Right hindlimb (tissue), 1 donor: ENCODE data around the gene TMEM115.

Experiments used
- DNase-seq: peaks from one replicate; pipeline ENCODE4 v3.0.0-alpha.2; 2018

The TMEM115 gene

GRCh38 chr3:50350527-50351322, 8.6 kb downstream of the TMEM115 start, which contains the start of the genes CYB561D2 and NPRL2:
TSS of gene CYB561D2 (plus strand) at chr3:50350862. CDS start at chr3:50351434, 572 bp downstream.
TSS of gene NPRL2 (minus strand) at chr3:50350775. CDS start at chr3:50350652, 123 bp downstream.
- DNase-seq = peak; percentile 97

GRCh38 chr3:50350213-50350526, 9.2 kb downstream of the TMEM115 start:
- DNase-seq = no peak

DNA sequence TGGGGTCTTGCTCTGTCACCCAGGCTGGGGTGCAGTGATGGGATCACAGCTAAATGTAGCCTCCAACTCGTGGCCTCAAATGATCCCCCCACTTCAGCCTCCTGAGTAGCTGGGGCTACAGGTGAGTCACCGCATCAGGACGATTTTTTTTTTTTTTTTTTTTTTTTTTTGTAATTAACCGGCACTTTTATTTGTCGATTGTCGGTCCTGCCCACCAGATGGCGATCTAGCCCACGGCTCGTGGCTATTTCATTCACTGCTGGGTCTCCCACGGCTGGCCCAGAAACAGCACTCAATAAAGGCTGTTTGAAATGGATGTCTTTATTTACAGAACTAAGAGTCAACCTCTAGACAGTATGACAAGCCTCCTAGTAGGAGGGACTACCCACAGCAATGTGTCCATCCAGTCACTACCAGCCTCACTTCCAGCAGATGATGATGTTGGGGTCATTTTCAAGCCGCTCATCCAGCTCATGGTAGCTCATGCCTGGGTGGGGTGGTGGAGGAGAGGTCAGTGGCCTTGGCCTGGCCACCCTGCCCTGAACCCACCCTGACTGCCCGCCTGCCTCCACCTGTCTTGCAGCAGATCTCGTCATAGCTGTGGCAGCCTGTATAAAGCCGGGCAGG, 12.0 kb downstream of the TMEM115 start:
- peak; percentile 78 for DNase-seq

GRCh38 chr3:50345586-50346234, 13.6 kb downstream of the TMEM115 start, which contains the start of gene ZMYND10:
TSS of gene ZMYND10 (minus strand) at chr3:50345732. CDS start at chr3:50345579, 153 bp downstream.
- DNase-seq = peak; percentile 71

DNA sequence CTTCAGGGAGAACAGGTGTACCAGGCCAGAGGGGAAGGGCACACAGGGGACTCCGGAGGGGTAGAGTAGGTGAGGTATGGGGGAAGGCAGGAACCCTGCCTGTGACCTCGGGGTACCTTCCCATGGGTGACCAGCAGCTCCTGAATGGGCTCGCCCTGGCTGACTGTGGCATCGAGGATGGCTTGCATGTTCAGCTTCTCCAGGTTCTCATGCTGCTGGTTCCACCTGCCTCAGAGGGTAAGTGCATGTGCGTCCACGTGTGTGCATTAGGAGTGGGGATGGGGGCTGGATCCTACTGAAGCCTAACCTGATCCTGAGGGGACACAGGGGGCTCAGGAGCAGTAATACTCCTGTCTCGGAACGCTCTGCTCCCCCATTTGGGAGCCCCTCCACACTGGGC, 14.3 kb downstream of the TMEM115 start:
- no peak for DNase-seq

DNA sequence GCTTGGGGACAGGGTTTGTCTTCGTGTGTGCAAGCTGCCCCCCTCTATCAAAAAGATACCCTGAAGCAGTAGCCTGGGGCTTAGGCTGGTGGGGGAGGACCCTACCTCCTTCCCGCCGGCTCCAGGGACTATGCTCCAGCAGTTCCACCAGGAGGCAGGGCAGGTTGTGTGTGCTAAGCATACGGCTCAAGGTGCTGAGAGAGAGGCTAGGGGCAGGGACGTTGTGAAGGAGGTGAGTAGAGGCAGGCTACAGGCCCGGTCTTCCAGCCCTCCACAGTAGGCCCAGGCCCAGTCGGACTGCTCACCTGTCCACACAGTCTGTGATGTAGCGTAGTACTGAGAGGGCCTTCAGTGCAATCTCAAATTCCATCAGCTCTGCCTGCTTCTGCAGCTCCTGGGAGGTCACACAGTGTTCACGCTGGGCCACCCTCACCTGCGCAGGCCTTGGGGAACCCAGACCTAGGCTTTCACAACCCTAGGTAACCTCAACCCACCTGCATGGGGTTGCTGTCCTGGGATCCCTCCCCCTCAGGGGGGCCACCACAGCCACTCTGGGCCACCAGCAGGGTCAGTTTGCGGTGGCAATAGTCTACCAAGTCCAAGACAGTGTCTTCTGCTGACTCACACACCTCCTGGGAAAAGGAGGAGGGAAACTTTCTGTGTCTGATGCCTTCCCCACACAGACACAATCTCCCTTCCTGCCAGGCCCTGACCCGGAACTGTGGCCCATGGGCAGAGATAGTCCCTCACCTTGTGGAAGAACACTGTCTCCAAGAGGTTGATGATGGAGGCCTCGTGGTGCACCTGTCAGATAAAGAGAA, 16.3 kb downstream of the TMEM115 start:
- DNase-seq = no peak

DNA sequence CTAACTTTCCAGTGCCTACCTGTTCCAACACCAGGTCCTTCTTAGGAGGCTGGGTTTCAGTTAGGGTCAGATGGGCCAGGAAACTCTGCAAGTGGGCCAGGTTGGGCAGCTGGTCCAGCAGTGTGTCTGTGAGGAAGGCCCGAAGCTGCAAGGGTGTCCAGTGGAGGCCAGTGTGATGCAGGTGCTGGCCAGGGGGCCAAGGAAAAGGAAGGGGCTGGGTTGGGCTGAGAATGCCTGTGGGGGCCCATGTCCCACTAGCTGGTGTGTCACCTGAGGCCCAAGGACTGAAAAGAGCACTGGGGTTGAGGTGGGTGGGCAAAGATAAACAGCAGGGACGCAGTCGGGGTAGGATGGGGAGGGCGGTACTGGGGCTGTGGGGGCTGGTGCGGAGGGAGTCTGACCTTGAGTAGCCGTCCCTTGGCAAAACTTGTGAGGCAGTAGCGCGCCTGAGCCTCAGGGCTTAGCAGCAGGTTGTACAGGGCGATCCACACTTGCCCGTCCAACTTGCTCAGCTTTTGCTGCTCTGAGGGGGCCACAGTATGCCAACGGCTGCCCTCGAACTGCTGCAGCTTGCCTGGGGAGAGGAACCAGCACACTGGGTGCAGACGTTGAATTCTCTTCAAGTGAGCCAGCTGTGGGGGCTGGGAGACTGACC, 17.2 kb downstream of the TMEM115 start:
- DNase-seq = no peak

GRCh38 chr3:50341537-50341936, 17.8 kb downstream of the TMEM115 start:
- no peak for DNase-seq

GRCh38 chr3:50340448-50341329, 18.6 kb downstream of the TMEM115 start, which contains the start of gene RASSF1:
TSS of gene RASSF1 (minus strand) at chr3:50340836. CDS start at chr3:50340805, 31 bp downstream.
- peak; percentile 89 for DNase-seq

DNA sequence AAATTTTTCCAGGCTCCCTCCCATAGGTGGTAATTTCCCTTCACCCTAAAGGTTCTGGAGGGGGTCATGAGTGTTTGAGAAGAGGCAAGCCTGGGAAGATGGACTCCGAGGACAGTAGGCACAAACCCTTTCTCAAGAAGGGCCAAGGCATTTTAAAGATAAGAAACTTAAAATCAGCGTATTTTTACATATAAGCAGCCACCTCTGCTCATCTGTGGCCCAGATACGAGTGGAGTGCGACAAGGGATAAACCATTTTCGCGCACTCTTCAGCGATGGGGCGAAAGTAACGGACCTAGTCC, 19.2 kb downstream of the TMEM115 start:
- no peak for DNase-seq

DNA sequence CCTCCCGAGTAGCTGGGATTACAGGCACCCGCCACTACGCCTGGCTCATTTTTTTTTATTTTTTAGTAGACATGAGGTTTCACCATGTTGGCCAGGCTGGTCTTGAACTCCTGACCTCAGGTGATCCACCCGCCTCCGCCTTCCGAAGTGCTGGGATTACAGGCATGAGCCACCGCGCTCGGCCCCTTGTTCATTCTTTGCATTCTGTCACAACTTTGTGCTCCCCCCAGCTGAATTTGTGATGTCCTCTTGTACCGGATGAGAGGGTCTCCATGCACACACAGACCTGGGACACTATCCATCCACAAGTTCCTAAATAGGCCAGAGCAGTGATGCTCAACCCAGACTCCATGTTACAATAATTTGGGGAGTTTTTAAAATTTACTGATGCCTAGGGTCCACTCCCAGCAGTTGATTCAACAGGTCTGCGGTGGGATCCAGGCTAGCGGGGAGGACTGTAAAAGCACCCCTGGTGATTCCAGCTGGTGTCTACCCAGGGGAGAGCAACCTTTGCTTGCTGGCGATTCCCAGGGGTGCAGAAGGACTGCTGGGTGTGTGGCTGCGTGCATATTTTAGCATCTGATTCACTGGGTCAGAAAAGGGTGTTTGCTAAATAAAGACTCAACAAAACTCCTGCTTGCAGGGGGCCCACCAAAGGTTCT, 19.7 kb downstream of the TMEM115 start:
- DNase-seq = no peak

GRCh38 chr3:50338965-50339364, 20.4 kb downstream of the TMEM115 start:
- no peak for DNase-seq

DNA sequence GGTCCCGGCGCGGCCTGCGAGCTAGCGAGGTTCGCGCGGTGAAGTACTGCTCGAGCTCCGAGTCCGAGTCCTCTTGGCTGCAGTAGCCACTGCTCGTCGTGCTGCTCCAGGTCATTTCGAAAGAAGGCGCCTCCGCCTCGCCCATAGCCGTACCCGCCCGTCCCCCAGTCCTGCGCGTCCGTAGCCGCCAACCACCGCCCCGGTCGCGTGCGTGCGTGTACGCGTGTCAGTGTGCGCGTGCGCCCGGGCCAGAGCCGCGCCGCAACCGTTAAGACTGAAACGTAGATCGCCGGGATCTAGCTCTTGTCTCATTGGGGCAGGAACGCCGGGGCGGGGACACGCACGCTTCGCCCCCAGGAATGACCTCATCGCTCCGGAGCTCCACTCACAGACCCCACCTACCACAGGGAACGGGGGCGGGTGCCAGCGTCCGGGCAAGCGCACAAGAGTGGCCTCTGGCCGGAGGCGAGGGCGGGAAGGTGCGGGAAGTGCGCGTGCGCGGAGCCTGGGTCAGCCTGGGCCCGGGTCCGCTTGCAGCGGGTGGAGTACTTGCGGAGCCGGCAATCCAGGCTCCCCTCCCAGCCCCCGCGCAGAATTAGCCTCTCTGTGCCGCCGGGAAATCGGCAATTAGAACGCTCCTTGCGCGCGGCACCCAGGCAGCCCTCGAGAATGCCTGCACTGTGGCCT, 22.0 kb downstream of the TMEM115 start:
- DNase-seq = peak; percentile 100

DNA sequence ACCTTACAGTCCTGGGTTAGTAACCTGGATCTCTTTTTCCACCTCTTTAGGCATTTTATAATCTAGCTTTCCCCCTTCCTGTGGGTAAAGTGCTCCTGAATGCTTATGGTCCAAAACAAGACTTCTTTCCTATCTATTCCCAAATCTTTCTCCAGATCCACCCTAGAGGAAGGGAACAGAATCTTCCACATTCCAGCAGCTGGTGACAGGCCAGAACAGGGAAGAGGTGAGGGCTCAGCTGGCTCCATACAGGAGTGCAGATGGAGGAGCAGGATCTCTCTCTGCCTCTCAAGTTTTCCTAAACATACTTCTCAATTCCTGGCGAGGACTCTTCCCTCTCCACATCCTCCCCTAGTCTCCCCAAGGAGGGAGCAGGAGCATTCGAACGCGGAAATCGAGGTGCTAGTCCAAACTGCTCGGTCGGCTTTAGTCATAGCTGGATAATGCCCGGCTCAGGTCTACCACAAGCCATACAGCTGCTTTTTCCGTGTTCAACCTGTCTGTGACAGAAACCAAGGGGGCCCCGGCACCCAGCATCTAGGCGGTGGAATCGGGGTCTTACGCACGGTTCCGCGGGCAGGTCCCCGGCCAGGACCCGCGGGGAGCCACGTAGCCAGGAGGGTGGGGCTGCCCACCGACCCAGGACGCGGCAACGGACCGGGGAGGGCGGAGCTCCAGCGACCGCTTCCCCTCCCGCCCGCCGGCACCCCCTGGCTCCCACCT, 22.7 kb downstream of the TMEM115 start:
- DNase-seq = no peak

GRCh38 chr3:50334339-50335075, 24.8 kb downstream of the TMEM115 start:
- no peak for DNase-seq

GRCh38 chr3:50333744-50334328, 25.5 kb downstream of the TMEM115 start:
- DNase-seq = no peak

DNA sequence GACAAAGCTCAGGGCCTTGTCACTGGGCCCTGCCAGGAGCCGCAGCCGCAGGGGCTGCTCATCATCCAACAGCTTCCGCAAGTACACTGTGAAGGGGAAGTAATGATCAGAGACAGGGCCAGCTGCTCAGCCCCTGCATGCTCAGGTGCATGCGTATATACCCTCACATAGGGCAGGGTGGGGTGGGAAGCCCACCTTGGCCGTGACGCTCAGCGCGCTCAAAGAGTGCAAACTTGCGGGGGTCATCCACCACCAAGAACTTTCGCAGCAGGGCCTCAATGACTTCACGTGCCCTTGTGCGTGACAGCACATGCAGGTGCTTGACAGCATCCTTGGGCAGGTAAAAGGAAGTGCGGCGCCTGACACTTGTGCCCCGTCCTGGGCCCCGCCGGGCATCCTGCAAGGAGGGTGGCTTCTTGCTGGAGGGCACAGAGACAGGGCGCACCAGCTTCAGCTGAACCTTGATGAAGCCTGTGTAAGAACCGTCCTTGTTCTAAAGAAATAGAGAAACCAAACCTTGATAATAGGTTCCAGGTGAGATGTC, 27.9 kb downstream of the TMEM115 start:
- DNase-seq = no peak

DNA sequence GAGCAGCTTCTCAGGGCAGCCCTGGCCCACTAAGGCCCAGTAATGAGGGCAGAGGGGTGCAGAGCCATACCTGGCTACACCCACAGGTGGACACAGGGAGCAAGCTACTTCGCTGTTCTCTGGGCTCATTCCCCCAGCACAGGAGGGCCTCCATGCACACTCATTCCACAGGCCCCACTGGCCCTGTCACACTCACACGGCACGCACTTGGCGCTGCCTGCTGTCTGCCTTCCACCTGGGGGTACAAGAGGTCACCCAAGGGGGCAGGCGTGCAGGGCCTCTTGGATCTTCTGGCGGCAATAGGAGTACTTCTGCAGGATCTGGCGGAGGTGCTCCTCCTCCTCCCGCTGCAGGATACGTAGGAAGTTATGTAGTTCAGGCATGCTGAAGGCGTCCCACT, 29.0 kb downstream of the TMEM115 start:
- DNase-seq = peak; percentile 21
